Activated B cell treated with CpG ODN at 0.5 μM for 24 hours (primary cell): ENCODE results near the gene CCDC141. TPM values are rescaled to one million over a fixed set of nuclear protein-coding genes. Genes with fewer than 3 reads are reported as not detected.

Experiments
- ATAC-seq: fragments of 200-7000 bp; cut with Tn5 transposase; one replicate; pipeline ENCODE4 v1.10.0; 2021; ENCODE audit warnings: low read depth, mild to moderate bottlenecking, moderate library complexity
- CTCF ChIA-PET: fragments of 350-600 bp; sonication (Branson Sonifier 250); formaldehyde crosslinking; loops from one replicate; lab custom pipeline; 2021; ENCODE audit warnings: antibody characterized with exemption; lab: Charles Lee
- POLR2A ChIA-PET: fragments of 350-600 bp; sonication (Branson Sonifier 250); formaldehyde crosslinking; loops from one replicate; lab custom pipeline; 2021; ENCODE audit warnings: antibody characterized with exemption; lab: Charles Lee
- DNase-seq: peaks from one replicate; pipeline ENCODE4 v3.0.0; 2022
- H3K27ac Mint-ChIP-seq: one replicate; pipeline ENCODE4 v1.8.0; 2020; ENCODE audit warnings: mixed read lengths
- H3K27me3 Mint-ChIP-seq: one replicate; pipeline ENCODE4 v1.8.0; 2021; ENCODE audit warnings: mixed read lengths
- H3K36me3 Mint-ChIP-seq: one replicate; pipeline ENCODE4 v1.8.0; 2021; ENCODE audit warnings: low read depth, mixed read lengths
- H3K4me1 Mint-ChIP-seq: one replicate; pipeline ENCODE4 v1.8.0; 2021; ENCODE audit warnings: mixed read lengths
- H3K4me3 Mint-ChIP-seq: one replicate; pipeline ENCODE4 v1.8.0; 2020; ENCODE audit warnings: mild to moderate bottlenecking, mixed read lengths
- H3K9me3 Mint-ChIP-seq: one replicate; pipeline ENCODE4 v1.8.0; 2020; ENCODE audit warnings: mixed read lengths
- CTCF ChIP-seq: fragments of 200-600 bp; IDR thresholded peaks from one replicate; pipeline ENCODE4 v1.8.0; 2022; ENCODE audit warnings: antibody characterized with exemption, mild to moderate bottlenecking
- intact Hi-C: fragments of 100-400 bp; cut with micrococcal nuclease; formaldehyde crosslinking; loops from one replicate; pipeline ENCODE4 v1.15.1; 2024
- total RNA-seq: library from RNA; stranded (reverse); gene quantifications from 2 replicates; pipeline ENCODE4 v1.2.3, GENCODE V29; 2022

The CCDC141 gene
- total RNA-seq, 1 donor from 2014 or later, result 38.8 TPM

GRCh38 chr2:178882666-178883440 is 167.1 kb downstream of the CCDC141 start:
- ATAC-seq (no peak), DNase-seq (no peak)
- Mint-ChIP-seq H3K27ac (no peak overlapping the region), H3K4me3 (no peak overlapping the region), H3K27me3 (no peaks in the 10 kb centered on the region), H3K36me3 (peaks cover 35% of the 10 kb centered on the region), H3K9me3 (no peaks in the 10 kb centered on the region), H3K4me1 (no peaks in the 10 kb centered on the region)
- POLR2A ChIA-PET, result no interaction called here
- CTCF ChIA-PET, result interaction anchor here (1.0 to 1.3 kb wide), 3 partner anchors 8 to 247 kb away, joined by 3 read pairs; no protein-coding TSS in a partner anchor
- intact Hi-C loops, result no loop called here
- no peak for TF ChIP-seq CTCF

GRCh38 chr2:178881075-178881474 is 168.9 kb downstream of the CCDC141 start:
- H3K27me3 Mint-ChIP-seq, result no peaks in the 10 kb centered on the region
- H3K36me3 Mint-ChIP-seq, result peaks cover 41% of the 10 kb centered on the region
- H3K9me3 Mint-ChIP-seq, result no peaks in the 10 kb centered on the region
- H3K4me3 Mint-ChIP-seq, result no peak overlapping the region
- H3K27ac Mint-ChIP-seq, result no peak overlapping the region
- TF ChIP-seq CTCF, result no peak
- DNase-seq, result no peak
- ChIA-PET POLR2A (no interaction called here), CTCF (interaction anchor here (1.2 kb wide), 1 partner anchor 10 kb away, joined by 3 read pairs; no protein-coding TSS in a partner anchor)
- intact Hi-C loops, result no loop called here
- no peaks in the 10 kb centered on the region for H3K4me1 Mint-ChIP-seq
- no peak for ATAC-seq

GRCh38 chr2:178880257-178880656 is 169.7 kb downstream of the CCDC141 start:
- intact Hi-C loops, result no loop called here
- DNase-seq (no peak), ATAC-seq (no peak)
- ChIA-PET CTCF (interaction anchor here (1.1 to 1.2 kb wide), 2 partner anchors 11 to 249 kb away, joined by 3 to 4 read pairs; no protein-coding TSS in a partner anchor), POLR2A (no interaction called here)
- H3K36me3 Mint-ChIP-seq, result peaks cover 41% of the 10 kb centered on the region
- TF ChIP-seq CTCF, result no peak
- H3K4me1 Mint-ChIP-seq, result no peaks in the 10 kb centered on the region
- H3K27me3 Mint-ChIP-seq, result no peaks in the 10 kb centered on the region
- H3K4me3 Mint-ChIP-seq, result no peak overlapping the region
- no peaks in the 10 kb centered on the region for H3K9me3 Mint-ChIP-seq
- no peak overlapping the region for H3K27ac Mint-ChIP-seq

GRCh38 chr2:178877874-178878273 is 172.1 kb downstream of the CCDC141 start:
- Mint-ChIP-seq H3K9me3 (no peaks in the 10 kb centered on the region), H3K27ac (no peak overlapping the region), H3K4me3 (no peak overlapping the region), H3K4me1 (no peaks in the 10 kb centered on the region), H3K27me3 (no peaks in the 10 kb centered on the region), H3K36me3 (peaks cover 24% of the 10 kb centered on the region)
- intact Hi-C loops, result no loop called here
- TF ChIP-seq CTCF, result no peak
- CTCF ChIA-PET, result no interaction called here
- DNase-seq (no peak), ATAC-seq (no peak)
- POLR2A ChIA-PET, result no interaction called here

GRCh38 chr2:178874529-178875240 is 175.3 kb downstream of the CCDC141 start:
- ATAC-seq, result no peak
- H3K9me3 Mint-ChIP-seq, result no peaks in the 10 kb centered on the region

More at GRCh38 chr2:178874529-178875240, 175.3 kb downstream of the CCDC141 start:
- no peak for DNase-seq
- no peak for TF ChIP-seq CTCF
- Mint-ChIP-seq H3K4me3 (no peak overlapping the region), H3K27ac (no peak overlapping the region), H3K27me3 (no peaks in the 10 kb centered on the region), H3K36me3 (peaks cover 22% of the 10 kb centered on the region), H3K4me1 (no peaks in the 10 kb centered on the region)
- intact Hi-C loops, result no loop called here
- ChIA-PET CTCF (no interaction called here), POLR2A (no interaction called here)
